ENCODE measurements around the gene RRBP1. TPM values are rescaled to one million over a fixed set of nuclear protein-coding genes. Genes with fewer than 3 reads are reported as not detected.
A peak's percentile ranks its signal among the peaks of the same experiment; 100 is the strongest.

RRBP1 gene
- total RNA-seq, 1 donor from 2014 or later = 191 TPM

DNA sequence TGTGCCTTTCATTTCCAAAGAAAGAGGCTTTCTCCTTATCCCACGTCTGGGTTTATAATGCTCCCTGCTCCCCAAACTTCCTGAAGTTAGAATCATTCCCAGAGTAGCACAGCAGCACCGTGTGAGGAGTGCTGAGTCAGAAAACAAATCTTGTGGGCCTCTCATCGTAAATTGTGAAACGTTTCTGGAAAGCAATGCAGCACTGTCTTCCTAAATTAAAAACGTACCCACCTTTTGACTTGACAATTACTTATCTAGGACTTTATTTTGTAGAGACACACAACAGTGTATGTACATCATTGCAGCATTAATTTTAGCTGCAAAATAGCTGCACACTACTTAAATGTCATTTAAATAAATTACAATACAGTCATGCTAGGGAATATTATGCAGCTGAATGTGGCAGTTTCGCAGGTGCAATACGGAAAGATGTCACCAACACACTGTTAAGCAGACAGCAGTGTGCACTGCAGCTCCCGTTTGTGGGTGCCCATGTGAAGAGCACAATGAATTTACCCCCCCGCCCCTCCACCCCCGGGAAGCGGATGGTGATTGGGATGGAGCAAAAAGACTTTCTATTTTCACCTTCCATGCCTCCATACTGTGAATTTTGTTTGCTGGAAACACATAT, 30.8 kb downstream of the RRBP1 start:
- ATAC-seq = peak; percentile 9

DNA sequence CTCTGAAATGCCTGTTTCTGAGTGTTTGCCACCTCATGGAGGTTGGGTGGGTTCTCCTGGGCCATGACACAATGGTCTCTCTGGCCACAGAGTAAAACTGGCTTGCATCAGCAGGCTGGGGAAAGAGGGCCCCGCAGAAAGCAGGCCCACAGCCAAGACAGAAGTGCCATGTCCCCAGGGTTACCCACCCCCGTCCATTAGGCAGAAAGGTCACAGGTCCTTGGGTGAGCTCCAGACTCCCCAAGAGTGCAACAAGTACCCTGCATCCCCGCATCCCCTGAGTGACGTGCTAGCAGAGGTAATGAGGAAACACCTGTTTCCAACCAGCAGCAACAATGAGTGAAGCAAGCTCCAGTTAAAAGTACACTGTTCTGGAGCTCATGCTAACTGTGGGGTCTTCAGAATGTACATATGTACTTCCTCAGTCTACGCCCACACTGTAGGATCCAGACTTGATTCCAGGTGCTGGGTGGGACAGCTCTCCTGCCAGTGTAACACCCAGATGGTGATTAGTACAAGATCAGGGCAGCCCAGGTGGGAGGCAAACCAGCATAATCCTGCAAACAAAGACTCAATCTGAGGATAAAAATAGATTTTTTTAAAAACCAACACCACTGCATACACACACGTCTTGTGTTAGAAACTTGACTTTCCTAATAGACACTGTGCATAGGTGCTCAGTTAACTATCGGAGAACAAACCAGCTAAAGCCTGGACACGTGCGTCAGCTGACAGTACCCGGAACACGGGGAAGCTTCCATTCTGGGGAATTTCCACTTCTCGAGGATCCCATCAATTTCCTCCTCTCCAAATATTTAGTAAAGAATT, 31.5 kb downstream of the RRBP1 start:
- ATAC-seq = peak; percentile 40

More for the DNA sequence above, 30.8 kb downstream of the RRBP1 start:
- DNase-seq (ENCODE audit: low spot score) = no peak

DNA sequence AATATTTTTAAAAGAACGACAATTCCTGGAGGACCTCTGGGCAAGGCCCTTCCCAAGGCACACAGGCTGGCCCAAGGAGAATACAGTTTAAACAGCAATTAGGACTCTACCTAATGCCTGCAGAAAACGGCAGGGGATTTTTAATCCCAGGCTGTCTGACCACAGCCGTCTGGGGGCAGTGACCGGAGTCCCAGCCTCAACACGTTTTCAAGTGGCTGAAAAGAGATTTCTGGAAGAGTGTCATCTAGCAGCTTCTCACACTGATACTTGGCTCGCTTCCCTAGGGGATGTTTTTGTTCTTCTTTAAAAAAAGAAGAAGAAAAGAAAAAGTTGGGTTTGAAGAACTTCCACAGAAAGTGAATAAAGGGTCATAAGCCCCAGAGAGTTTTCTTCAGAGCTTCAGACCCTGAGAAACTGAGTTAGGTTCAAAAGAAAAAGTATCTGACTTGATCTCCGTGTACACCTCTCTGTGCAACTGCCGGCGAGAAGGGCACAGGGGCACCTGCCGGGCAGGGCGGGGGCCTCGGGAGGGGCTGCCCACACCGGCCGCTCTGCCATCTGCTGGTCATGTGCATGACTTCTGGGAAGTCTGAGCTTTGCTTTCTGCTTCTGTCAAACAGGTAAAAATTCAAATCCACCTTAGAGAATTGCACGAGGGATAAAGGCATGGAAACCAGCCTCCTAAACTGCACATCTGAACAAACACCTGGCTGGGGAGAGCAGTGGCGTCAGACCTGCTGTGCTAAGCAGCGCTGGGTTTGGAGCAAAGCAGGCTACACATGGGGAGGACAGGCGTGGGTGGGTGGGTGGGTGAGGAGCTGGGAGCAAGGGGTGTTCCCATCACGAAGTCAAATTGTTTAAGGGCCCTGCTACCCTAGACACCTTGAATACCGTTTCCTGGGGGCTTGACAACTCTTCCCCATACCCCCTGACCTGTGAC, 33.0 kb downstream of the RRBP1 start:
- ATAC-seq (peak; percentile 62), DNase-seq (ENCODE audit: low spot score) (no peak)

More for the DNA sequence above, 31.5 kb downstream of the RRBP1 start:
- DNase-seq (ENCODE audit: low spot score) = no peak

DNA sequence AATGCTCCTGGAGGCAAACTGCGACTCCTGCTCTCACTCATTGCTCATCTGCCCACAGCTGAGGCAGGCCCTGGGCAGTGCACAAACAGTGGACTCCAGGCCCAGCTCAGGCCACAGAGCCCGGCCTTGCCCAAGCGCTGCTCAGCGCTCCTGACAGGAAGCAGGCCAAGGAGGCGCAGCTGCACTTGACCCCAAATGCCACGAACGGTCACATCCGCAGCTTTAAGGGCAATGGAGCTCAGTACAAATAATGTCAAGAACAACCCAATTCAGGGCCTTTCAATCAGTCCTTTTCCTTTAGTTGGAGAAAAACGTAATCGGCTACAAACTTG, 33.8 kb downstream of the RRBP1 start:
- peak; percentile 28 for ATAC-seq
- DNase-seq (ENCODE audit: low spot score) = no peak

DNA sequence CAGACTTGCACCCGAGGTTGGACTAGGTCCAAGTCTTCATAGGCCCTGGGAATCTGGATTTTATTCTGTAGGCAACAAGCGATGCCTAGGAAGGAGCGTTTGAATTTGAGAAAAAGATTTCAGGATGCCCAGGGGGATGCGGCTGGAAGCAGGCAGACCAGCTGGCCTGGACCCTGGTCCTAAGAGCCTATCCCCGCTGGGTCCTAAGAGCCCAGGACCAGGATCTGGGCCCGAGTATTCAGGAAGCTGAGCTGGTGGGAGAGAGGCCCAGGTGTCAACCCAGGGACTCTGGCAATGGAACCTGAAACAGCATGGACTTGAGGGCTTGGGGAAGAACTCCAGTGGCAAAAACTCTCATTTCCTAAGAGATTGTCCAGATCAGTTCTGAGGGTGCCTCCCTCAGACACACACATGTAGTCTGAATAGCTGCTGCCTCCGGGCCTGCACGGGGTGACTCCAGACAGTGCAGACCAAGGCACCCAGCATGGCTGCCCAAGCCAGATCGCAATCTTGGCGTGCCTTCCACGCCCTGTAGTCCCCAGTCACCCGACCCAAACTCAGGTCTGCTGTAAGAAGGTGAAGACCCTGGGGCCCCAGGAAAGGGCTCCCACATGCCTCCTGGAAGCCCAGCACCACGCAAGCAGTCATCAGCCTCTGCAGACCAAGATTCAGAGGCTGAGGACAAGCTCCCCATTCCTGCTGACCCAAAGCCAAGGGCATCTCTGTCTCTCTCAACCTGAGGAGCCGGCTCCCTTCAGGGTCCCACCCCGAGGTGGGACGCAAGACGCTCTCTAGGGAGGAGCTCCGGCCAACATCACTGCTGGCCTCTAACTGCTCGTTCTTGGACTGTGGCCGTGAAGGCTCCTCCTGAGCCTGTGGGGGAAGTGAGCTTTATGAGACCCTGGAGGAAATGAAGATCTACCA, 34.4 kb downstream of the RRBP1 start:
- no peak for ATAC-seq
- DNase-seq (ENCODE audit: low spot score) = no peak

GRCh38 chr20:17646961-17647301, 35.1 kb downstream of the RRBP1 start:
- no peak for DNase-seq (ENCODE audit: low spot score)
- ATAC-seq = no peak

DNA sequence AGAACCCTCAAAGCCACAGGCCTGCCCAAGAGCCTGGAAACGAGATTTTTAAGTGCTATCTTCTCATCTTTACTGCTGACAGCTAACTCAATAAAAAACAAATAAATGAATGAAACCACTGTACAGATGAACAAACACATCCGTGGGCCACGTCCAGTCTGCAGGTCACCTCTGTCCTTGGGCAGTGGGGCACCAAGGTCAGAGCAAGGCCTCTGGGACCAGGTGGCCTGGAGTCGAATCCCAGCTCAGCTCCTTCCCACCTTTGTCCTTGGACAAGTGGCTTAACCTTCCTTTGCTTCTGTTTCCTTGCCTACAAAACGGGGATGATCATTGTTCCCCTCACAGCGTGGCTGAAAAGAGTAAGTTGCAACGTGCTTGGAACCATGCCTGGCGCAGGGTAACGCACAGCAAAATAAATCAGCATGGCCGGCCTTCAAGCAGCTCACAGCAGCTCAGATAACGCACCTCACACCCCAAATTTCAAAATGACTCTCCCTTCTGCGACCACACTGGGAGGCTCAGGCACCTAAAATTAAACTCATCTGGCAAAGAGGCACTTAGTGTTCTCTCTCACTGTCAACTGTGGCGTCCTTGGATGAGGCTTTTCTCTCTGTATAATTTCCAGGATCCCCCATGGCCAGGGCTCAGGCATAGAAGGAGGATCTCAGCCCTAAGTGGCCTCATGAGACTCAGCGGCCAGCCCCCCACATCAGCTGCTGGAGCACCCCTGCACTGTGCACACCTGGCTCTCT, 35.7 kb downstream of the RRBP1 start:
- DNase-seq (ENCODE audit: low spot score) (no peak), ATAC-seq (no peak)

- DNase-seq (ENCODE audit: low spot score) (no peak), ATAC-seq (no peak)
Measured at GRCh38 chr20:17645546-17646208, 36.4 kb downstream of the RRBP1 start.

DNA sequence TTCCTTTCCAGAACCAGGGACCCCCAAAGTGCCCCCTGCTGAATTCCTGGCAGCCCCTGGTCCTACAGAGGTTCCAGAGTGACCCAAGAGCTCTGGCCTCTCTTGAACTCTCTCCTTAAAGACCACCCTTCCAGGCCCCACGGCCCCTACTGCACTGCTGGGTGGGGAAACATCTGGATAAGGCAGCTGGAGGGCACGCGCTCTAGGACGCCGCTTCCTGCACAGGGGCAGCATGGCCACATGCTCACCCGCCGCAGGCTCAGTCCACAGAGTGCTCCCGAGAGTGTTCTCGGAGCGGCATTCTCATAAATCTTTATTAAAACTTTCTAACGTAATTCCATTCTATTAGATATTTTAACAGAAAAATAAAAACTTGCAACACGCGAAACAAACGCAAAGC, 37.0 kb downstream of the RRBP1 start:
- ATAC-seq (no peak), DNase-seq (ENCODE audit: low spot score) (no peak)

DNA sequence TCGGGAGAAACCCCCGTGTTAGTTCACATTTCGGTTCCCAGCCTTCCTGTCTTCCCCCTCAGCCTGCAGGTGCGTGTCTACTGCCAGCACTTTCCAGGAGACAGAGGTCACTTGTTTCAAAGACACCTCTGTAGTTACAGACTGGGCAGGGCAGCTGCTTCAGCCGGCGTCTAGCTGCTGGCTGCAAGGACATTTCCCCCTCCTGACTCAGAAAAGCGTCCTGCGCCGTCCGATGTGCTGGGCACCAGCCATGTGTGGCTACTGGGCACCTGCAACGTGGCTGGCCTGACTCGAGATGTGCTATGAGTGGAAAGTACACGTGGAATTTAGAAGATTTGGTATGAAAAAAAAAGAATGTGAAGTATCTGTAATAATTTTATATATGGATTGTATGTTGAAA, 37.6 kb downstream of the RRBP1 start:
- DNase-seq (ENCODE audit: low spot score) = no peak
- ATAC-seq = peak; percentile 27

DNA sequence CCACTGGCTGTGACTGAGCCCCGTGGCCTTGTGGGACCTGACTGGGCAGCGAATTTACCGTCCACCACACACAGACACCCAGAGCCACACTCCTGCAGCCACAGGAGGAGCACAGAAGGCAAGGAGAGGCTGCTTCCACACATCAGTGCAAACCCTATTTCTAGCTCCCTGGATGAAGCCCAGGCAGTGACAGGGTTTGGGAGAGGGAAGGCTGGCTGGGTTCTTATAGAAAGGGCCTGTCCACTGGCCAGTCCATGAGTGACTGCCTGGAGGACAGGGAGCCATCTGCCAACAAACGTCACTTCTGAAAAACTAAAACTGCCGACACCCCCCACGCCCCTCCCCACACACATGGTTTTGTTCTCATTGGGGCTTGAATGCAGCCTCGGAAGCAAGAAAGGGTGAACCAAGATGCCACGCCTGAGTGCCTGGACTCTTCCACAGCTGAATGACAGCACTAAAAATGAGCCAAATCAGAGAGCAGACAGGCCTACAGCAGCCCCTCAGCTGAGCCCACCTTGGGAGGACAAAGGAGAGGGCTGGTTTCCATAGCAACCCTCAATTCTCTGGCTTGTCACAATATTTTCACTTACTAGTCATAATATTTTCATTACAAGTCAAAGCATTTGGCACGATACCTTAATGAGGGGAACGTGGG, 38.4 kb downstream of the RRBP1 start:
- ATAC-seq (no peak), DNase-seq (ENCODE audit: low spot score) (no peak)

GRCh38 chr20:17642404-17643269, 39.4 kb downstream of the RRBP1 start:
- ATAC-seq (peak; percentile 42), DNase-seq (ENCODE audit: low spot score) (no peak)

DNA sequence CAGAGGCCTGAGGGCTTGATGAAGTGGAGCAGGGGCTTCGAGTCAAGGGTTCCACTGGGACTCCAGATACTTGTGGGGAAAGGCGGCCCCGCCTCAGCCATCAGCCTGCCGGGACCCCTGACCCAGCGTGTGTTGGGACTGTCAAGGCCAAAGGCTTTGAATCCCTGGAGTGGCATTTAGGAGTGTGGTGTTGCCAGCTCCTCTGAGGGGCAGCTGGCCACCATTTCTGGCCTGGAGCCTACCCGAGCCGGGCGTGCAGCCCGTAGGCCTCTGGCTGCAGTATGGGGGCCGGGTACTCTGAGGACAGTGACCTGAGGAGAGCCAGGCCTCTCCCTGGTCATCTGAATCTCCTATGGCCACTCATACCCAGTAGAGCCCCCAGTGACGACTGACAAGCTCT, 40.0 kb downstream of the RRBP1 start:
- no peak for DNase-seq (ENCODE audit: low spot score)
- ATAC-seq = peak; percentile 65

DNA sequence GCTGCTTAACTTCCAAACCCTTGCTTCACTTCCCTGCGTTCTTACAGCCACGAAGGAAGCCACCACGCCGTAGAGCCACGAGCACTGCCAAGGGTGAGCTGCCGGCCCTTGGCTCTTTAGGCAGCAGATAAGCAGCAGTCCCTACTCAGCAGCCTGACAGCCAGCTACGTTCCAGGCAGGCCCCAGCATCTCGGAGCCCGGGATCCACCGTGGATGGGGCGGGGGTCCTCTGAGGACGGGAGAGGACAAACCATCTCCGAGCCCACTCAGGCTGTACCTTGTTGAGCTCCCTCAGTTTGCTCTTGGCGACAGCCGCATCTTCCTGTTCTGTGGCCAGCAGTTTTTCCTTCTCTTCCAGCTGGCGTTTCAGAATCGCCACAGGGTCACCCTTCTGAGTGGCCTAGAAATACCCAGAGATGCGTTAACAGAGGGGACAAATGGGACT, 40.5 kb downstream of the RRBP1 start:
- ATAC-seq = no peak
- DNase-seq (ENCODE audit: low spot score) = no peak

DNA sequence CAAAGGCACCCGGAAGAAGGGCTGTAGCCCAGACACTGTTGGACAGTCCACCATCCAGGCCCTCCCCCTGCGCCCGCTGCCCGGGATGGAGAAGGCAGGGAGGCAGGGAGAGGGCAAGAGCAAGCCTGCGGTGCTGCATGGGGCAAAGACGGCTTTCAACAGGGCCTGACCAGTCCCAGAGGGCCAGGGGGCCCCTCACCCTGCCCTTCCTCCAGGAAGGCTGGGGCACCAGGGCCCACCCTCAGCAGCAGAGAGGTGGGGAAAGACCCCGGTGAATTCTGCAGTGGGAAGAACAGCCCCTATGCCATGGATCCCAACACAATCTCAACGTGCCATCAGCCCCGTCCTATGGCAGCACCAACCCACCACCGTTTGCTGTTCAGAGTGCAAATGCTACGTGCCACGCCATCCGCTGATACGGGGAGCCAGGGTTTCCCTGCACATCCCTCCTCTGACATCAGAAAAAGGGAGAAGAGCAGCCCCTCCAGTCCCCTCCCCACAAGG, 41.1 kb downstream of the RRBP1 start:
- DNase-seq (ENCODE audit: low spot score) (no peak), ATAC-seq (no peak)

DNA sequence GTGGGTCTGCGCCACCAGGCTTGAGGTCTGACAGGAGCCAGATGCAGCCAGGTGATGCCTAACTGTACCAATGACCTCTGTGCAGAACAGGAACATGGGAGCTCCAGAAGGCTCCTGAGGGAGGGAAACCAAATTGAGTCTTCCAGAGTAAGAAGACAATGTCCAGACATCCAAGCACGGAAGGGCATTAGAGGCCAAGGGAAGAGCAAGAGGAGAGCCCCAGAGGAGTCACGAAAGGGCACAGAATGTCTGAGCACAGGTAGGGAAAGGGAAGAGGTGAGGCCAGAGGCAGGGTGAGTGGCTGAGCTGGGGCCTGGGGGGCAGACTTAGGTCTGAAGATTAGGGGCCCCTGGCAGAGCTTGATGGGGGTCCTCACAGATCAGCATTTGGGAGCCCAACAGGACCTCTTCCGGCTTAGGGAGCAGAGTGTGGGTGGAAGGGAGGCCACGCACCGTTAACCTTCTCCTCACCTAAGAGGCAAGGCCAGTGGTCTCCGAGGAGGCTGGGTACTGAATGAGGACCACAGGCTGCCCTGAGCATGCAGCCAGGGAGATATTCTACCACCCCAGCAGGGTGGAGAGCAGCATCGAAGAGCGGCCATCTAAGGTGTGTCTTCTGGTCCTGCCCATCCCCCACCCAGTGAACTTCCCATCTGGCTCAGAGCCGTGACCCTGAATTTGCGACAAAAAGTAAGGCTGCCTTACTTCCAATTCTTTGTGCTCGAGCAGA, 41.7 kb downstream of the RRBP1 start:
- no peak for DNase-seq (ENCODE audit: low spot score)
- ATAC-seq = no peak
